ENCODE data around the gene GLUD1.
A peak's percentile ranks its signal among the peaks of the same experiment; 100 is the strongest.
"Not testable (repeated sequence)": the region's sequence is repeated elsewhere in the genome, so short reads cannot be mapped to it uniquely, and the experiment has no call there.

Gene GLUD1

GRCh38 chr10:87094373-87095235, at the start of gene GLUD1, which contains the start of gene SHLD2:
Gene GLUD1, minus strand, starts transcription at chr10:87094843. Its CDS starts 74 bp downstream, at chr10:87094769.
Gene SHLD2, plus strand, starts transcription at chr10:87095206. Its CDS starts 56,149 bp downstream, at chr10:87151355.
- DNase-seq, result peak; percentile 76

GRCh38 chr10:87143109-87143418, 48.4 kb upstream of the GLUD1 start:
- DNase-seq, result not testable (repeated sequence)

GRCh38 chr10:87142230-87143108, 47.8 kb upstream of the GLUD1 start:
- not testable (repeated sequence) for DNase-seq

GRCh38 chr10:87137478-87137877, 42.8 kb upstream of the GLUD1 start:
- not testable (repeated sequence) for DNase-seq

- not testable (repeated sequence) for DNase-seq
Measured at GRCh38 chr10:87134440-87134839, 39.8 kb upstream of the GLUD1 start.

- DNase-seq, result peak; percentile 7
Measured at GRCh38 chr10:87133936-87134335, 39.3 kb upstream of the GLUD1 start.

- peak; percentile 58 for DNase-seq
Measured at GRCh38 chr10:87132176-87132575, 37.5 kb upstream of the GLUD1 start.

- not testable (repeated sequence) for DNase-seq
Measured at GRCh38 chr10:87127607-87128156, 33.0 kb upstream of the GLUD1 start.

GRCh38 chr10:87127048-87127447, 32.4 kb upstream of the GLUD1 start:
- not testable (repeated sequence) for DNase-seq

- DNase-seq, result not testable (repeated sequence)
Measured at GRCh38 chr10:87123351-87123750, 28.7 kb upstream of the GLUD1 start.

- not testable (repeated sequence) for DNase-seq
Measured at GRCh38 chr10:87119029-87119428, 24.4 kb upstream of the GLUD1 start.

GRCh38 chr10:87118122-87118521, 23.5 kb upstream of the GLUD1 start:
- not testable (repeated sequence) for DNase-seq

GRCh38 chr10:87105446-87106124, 10.9 kb upstream of the GLUD1 start:
- DNase-seq, result no peak

- DNase-seq, result not testable (repeated sequence)
Measured at GRCh38 chr10:87104727-87105126, 10.1 kb upstream of the GLUD1 start.

- no peak for DNase-seq
Measured at GRCh38 chr10:87101996-87102395, 7.4 kb upstream of the GLUD1 start.

- peak; percentile 48 for DNase-seq
Measured at GRCh38 chr10:87095236-87095945, 748 bp upstream of the GLUD1 start.

GRCh38 chr10:87093632-87094372, 841 bp downstream of the GLUD1 start:
- DNase-seq, result peak; percentile 45

GRCh38 chr10:87092861-87093631, 1.6 kb downstream of the GLUD1 start:
- no peak for DNase-seq

GRCh38 chr10:87092376-87092860, 2.2 kb downstream of the GLUD1 start:
- no peak for DNase-seq

GRCh38 chr10:87090779-87091178, 3.9 kb downstream of the GLUD1 start:
- DNase-seq, result no peak

Measured in GF-D8 (cell line).